Breast epithelium (tissue), 3 donors: ENCODE data around the gene SDHC.
"Not testable (repeated sequence)": the region's sequence is repeated elsewhere in the genome, so short reads cannot be mapped to it uniquely, and the experiment has no call there.

Experiments
- CTCF ChIP-seq, 3 donors: fragments of 450-650 bp; IDR thresholded peaks; one replicate each; pipeline ENCODE4 v1.5.1; 2016 to 2017; ENCODE audit warnings: antibody characterized with exemption in 3 of 3, mild to moderate bottlenecking in 3 of 3, moderate library complexity in 3 of 3
- POLR2A ChIP-seq: fragments of 450-650 bp; IDR thresholded peaks from one replicate; pipeline ENCODE4 v1.6.1; 2016; ENCODE audit warnings: antibody characterized with exemption, mild to moderate bottlenecking, moderate library complexity
- POLR2AphosphoS5 ChIP-seq, 3 donors: sonication (generic); formaldehyde crosslinking; IDR thresholded peaks; one replicate each; pipeline ENCODE4 v1.6.1; 2017; ENCODE audit warnings: antibody characterized with exemption in 3 of 3

GRCh38 chr1:161409848-161410635 is 95.9 kb downstream of the SDHC start:
- not testable (repeated sequence) for TF ChIP-seq CTCF (IDR thresholded peaks at IDR 0.05); POLR2A; POLR2AphosphoS5 (IDR thresholded peaks at IDR 0.05)
